ENCODE results near the gene COX4I1. TPM values are rescaled to one million over a fixed set of nuclear protein-coding genes. Genes with fewer than 3 reads are reported as not detected.

COX4I1 gene
- total and polyA plus RNA-seq, 10 of the 15 experiments (the other 5 are each of a cell fraction or from before 2014, with no cell fraction given) = 480 to 1,889 (median 872) TPM

GRCh38 chr16:85783441-85783840 is 16.1 kb upstream of the COX4I1 start (continued):
- TF ChIP-seq REST (IDR thresholded peaks at IDR 0.05; ENCODE audit: low read depth, low read length) = no peak
- TF ChIP-seq ZNF592 (IDR thresholded peaks at IDR 0.05) = no peak
- no peak for TF ChIP-seq ASH2L (IDR thresholded peaks at IDR 0.05; ENCODE audit: borderline replicate concordance, low read depth)
- no peak for TF ChIP-seq SREBF1 (IDR thresholded peaks at IDR 0.05; ENCODE audit: low read length)
- TF ChIP-seq YBX1 (IDR thresholded peaks at IDR 0.05) = no peak

- no peaks in the 10 kb centered on the region for H3K9me3 ChIP-seq (replicated peaks; ENCODE audit: control insufficient read depth, insufficient read depth, low read length)
- no peaks in the 10 kb centered on the region for H3K79me2 ChIP-seq (ENCODE audit: control insufficient read depth, insufficient read depth, low read length)
- ChIA-PET POLR2A (no interaction called here), RAD21 (ENCODE audit: unreplicated experiment) (no interaction called here), CTCF (no interaction called here), SMC1A (ENCODE audit: uncharacterized antibody, unreplicated experiment) (no interaction called here)
- intact Hi-C loops (cut with micrococcal nuclease; ENCODE audit: unreplicated experiment) (no loop called here), in situ Hi-C loops (cut with MboI) (no loop called here)
- ATAC-seq (no peak), FAIRE-seq (no peak), DNase-seq (ENCODE audit: low read depth, low spot score) (no peak)
- no peak overlapping the region for H3K4me2 ChIP-seq (ENCODE audit: control insufficient read depth, insufficient read depth)
- H3K27me3 ChIP-seq (replicated peaks in 1 of 2; ENCODE audit: control insufficient read depth in 2 of 2, insufficient read depth in 2 of 2, low read length in 1 of 2) = no peaks in the 10 kb centered on the region
- H3K4me3 ChIP-seq = no peak overlapping the region
- H3K27ac ChIP-seq (ENCODE audit: control insufficient read depth, insufficient read depth) = no peak overlapping the region
- 97% methylated on average over 2 of the region's 2 CpGs for WGBS (ENCODE audit: insufficient coverage, insufficient replicate concordance, low lambda C conversion rate, missing lambda C conversion rate)
- H3K9ac ChIP-seq (ENCODE audit: control insufficient read depth, insufficient read depth, low read length) = no peak overlapping the region
- H3K4me1 ChIP-seq (ENCODE audit: control insufficient read depth, insufficient read depth, low read length) = no peaks in the 10 kb centered on the region; the same call in 1 of the 2 replicates
- no TSS peak for BruUV-seq (replicated peaks)
- H2AFZ ChIP-seq (ENCODE audit: control insufficient read depth, low read depth, low read length) = no peak overlapping the region
- peaks cover 25 to 37% of the 10 kb centered on the region in 2 experiments for H3K36me3 ChIP-seq (ENCODE audit: control insufficient read depth in 2 of 2, insufficient read depth in 2 of 2, low read length in 1 of 2)
- H4K20me1 ChIP-seq (ENCODE audit: control insufficient read depth, insufficient read depth) = no peaks in the 10 kb centered on the region
- TF ChIP-seq EZH2 (IDR thresholded peaks at IDR 0.05; ENCODE audit: borderline replicate concordance, control insufficient read depth, low read depth, low read length) (no peak), IRF3 (IDR thresholded peaks at IDR 0.05) (no peak), ZNF274 (IDR thresholded peaks at IDR 0.05; ENCODE audit: insufficient read depth, insufficient read length) (no peak), ESRRA (IDR thresholded peaks at IDR 0.05; ENCODE audit: low read length) (no peak), CTCF (IDR thresholded peaks at IDR 0.05 in 2 of 3, conservative IDR thresholded peaks at IDR 0.05 in 1 of 3; ENCODE audit: control insufficient read depth in 2 of 3, extremely low read depth in 1 of 3, insufficient read depth in 1 of 3, low read depth in 3 of 3, low read length in 3 of 3) (no peak), MEF2B (IDR thresholded peaks at IDR 0.05; ENCODE audit: partially characterized antibody, poor library complexity, severe bottlenecking) (no peak), POU2F2 (IDR thresholded peaks at IDR 0.05; ENCODE audit: borderline replicate concordance, low read depth, low read length) (no peak)
These were observed 14.7 kb upstream of the COX4I1 start for GRCh38 chr16:85784813-85785212.

All from GM12878 (cell line).